Glutamatergic neuron (in vitro differentiated cells): Measurements from ENCODE around the gene TMEM220. TPM values are rescaled to one million over a fixed set of nuclear protein-coding genes. Genes with fewer than 3 reads are reported as not detected.

Source experiments
- DNase-seq: peaks from one replicate; pipeline ENCODE4 v3.0.0; 2022
- H3K27ac Mint-ChIP-seq: one replicate; pipeline ENCODE4 v1.8.0; 2020; ENCODE audit warnings: mild to moderate bottlenecking, mixed read lengths, inconsistent platforms; ENCODE audit not compliant: unreplicated experiment
- H3K27me3 Mint-ChIP-seq: one replicate; pipeline ENCODE4 v1.8.0; 2020; ENCODE audit warnings: mild to moderate bottlenecking, moderate library complexity, mixed read lengths, inconsistent platforms; ENCODE audit not compliant: unreplicated experiment
- H3K36me3 Mint-ChIP-seq: one replicate; pipeline ENCODE4 v1.8.0; 2020; ENCODE audit warnings: mild to moderate bottlenecking, mixed read lengths, inconsistent platforms; ENCODE audit not compliant: unreplicated experiment
- H3K4me1 Mint-ChIP-seq: one replicate; pipeline ENCODE4 v1.8.0; 2020; ENCODE audit warnings: mild to moderate bottlenecking, low read depth, mixed read lengths, inconsistent platforms; ENCODE audit not compliant: unreplicated experiment
- H3K4me3 Mint-ChIP-seq: one replicate; pipeline ENCODE4 v1.8.0; 2020; ENCODE audit warnings: mild to moderate bottlenecking, mixed read lengths, inconsistent platforms; ENCODE audit not compliant: unreplicated experiment
- H3K9me3 Mint-ChIP-seq: one replicate; pipeline ENCODE4 v1.8.0; 2020; ENCODE audit warnings: mild to moderate bottlenecking, moderate library complexity, mixed read lengths, inconsistent platforms; ENCODE audit not compliant: unreplicated experiment
- total RNA-seq: library from RNA; stranded (reverse); fragmentation: NEBNext Ultra II Directional; extraction: Animal tissue kit (Norgen Biotek cat#: 25700); gene quantifications from one replicate; pipeline ENCODE4 v1.2.1, GENCODE V29; 2021; ENCODE audit not compliant: unreplicated experiment
- TF ChIP-seq, protein P1 (sequence below): fragments of 200-600 bp; sonication (generic); IDR thresholded peaks from one replicate; pipeline ENCODE4 v1.5.0; 2021; ENCODE audit not compliant: partially characterized antibody, unreplicated experiment

Gene TMEM220
- total RNA-seq, 1 donor from 2014 or later: 1.6 TPM

DNA sequence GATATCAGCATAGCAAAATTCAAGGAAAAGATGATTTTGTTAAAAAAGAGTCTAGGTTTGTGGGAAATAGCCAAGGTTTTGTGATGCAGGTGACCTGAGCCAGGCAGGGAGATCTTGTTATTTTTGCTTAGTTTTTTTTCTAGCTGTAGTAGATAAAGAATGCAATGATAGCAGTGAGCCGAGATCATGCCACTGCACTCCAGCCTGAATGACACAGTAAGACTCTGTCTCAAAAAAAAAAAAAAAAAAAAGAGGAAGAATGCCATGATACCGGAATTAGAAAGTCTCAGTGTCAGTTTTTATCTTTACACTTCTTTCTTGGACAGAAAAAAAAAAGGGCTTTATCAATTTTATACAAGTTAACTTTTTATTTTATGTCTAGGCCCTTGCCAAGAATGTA is 46.6 kb upstream of the TMEM220 start:
- H3K4me1 Mint-ChIP-seq: peaks cover 12% of the 10 kb centered on the region
- peaks cover 5% of the 10 kb centered on the region for H3K36me3 Mint-ChIP-seq
- peaks cover 5% of the 10 kb centered on the region for H3K9me3 Mint-ChIP-seq
- no peak overlapping the region for H3K4me3 Mint-ChIP-seq
- TF ChIP-seq, protein P1, sequence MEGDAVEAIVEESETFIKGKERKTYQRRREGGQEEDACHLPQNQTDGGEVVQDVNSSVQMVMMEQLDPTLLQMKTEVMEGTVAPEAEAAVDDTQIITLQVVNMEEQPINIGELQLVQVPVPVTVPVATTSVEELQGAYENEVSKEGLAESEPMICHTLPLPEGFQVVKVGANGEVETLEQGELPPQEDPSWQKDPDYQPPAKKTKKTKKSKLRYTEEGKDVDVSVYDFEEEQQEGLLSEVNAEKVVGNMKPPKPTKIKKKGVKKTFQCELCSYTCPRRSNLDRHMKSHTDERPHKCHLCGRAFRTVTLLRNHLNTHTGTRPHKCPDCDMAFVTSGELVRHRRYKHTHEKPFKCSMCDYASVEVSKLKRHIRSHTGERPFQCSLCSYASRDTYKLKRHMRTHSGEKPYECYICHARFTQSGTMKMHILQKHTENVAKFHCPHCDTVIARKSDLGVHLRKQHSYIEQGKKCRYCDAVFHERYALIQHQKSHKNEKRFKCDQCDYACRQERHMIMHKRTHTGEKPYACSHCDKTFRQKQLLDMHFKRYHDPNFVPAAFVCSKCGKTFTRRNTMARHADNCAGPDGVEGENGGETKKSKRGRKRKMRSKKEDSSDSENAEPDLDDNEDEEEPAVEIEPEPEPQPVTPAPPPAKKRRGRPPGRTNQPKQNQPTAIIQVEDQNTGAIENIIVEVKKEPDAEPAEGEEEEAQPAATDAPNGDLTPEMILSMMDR: no peak
- H3K27ac Mint-ChIP-seq: no peak overlapping the region
- DNase-seq: no peak
- no peaks in the 10 kb centered on the region for H3K27me3 Mint-ChIP-seq

DNA sequence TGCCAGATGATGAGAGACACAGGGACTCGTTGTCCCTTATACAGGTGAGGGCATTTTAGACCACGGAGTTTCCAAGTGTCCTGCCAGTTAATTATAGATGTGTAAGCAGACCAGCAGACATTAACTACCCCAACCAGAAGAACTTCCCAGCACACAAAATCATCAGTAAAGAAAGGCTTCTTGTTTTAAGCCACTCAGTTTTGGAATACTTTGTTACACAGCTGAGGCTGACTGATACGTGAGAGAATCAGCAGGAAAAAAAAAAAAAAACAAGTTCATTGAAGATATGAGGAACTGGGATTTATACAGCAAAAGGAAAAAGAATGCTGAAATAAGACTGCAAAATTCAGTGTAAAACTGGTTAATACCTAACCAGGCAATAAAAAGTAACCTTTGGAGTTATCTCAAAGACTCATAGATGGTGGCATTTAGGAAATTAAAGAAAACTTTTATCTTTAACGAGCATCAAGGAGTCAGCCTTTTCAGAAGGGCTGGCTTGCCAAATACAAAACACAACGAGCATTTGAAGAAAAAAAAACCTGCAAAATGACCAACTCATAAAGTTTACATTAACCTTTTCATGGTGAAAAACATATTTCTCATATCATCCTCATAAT is 46.0 kb upstream of the TMEM220 start:
- Mint-ChIP-seq H3K9me3 (peaks cover 5% of the 10 kb centered on the region), H3K4me1 (peaks cover 12% of the 10 kb centered on the region), H3K4me3 (no peak overlapping the region), H3K36me3 (peaks cover 7% of the 10 kb centered on the region), H3K27ac (no peak overlapping the region), H3K27me3 (no peaks in the 10 kb centered on the region)
- no peak for DNase-seq
- TF ChIP-seq, protein P1: no peak

DNA sequence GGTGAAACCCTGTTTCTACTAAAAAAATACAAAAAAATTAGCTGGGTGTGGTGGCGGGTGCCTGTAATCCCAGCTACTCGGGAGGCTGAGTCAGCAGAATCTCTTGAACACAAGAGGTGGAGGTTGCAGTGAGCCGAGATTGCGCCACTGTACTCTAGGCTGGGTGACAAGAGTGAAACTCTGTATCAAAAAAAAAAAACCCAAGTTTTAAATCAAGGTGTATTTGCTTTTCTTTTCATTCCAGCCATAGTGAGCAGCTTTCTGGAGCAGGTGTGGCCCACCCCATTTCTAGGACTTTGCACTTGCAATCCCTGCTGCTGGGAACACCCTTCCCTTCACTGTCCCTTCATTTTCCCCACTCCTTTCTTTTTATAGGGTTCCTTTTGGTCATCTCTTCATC is 45.2 kb upstream of the TMEM220 start:
- peaks cover 13% of the 10 kb centered on the region for H3K4me1 Mint-ChIP-seq
- H3K4me3 Mint-ChIP-seq: no peak overlapping the region
- TF ChIP-seq, protein P1: no peak

DNA sequence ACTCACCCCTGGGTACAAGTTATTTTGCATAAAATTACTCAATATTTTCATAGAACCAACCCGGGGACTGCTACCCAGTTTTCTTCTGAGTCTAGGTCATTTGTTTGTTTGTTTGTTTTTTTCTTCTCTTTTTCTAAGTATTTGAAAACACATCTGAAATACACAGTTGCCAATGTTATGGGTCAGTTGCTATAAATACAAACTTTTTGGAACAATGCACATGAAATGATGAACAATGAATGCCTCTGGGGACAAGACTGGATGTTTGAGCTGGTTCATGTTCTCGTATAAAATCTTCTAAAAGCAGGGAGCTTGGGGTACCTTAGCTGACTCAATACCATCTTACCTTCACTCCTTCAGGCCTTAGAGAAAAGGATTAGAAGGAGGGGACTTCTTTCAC is 43.6 kb upstream of the TMEM220 start:
- DNase-seq: no peak
- no peak overlapping the region for H3K4me3 Mint-ChIP-seq
- H3K27ac Mint-ChIP-seq: peak overlapping the region; percentile 56

More for the DNA sequence above, 45.2 kb upstream of the TMEM220 start:
- peaks cover 10% of the 10 kb centered on the region for H3K36me3 Mint-ChIP-seq
- no peak overlapping the region for H3K27ac Mint-ChIP-seq
- no peak for DNase-seq
- H3K27me3 Mint-ChIP-seq: no peaks in the 10 kb centered on the region
- peaks cover 8% of the 10 kb centered on the region for H3K9me3 Mint-ChIP-seq

More for the DNA sequence above, 43.6 kb upstream of the TMEM220 start:
- Mint-ChIP-seq H3K4me1 (peaks cover 13% of the 10 kb centered on the region), H3K9me3 (peaks cover 9% of the 10 kb centered on the region), H3K36me3 (peaks cover 10% of the 10 kb centered on the region), H3K27me3 (no peaks in the 10 kb centered on the region)
- TF ChIP-seq, protein P1: no peak
